ENCODE results near the gene PXDC1.

The PXDC1 gene

DNA sequence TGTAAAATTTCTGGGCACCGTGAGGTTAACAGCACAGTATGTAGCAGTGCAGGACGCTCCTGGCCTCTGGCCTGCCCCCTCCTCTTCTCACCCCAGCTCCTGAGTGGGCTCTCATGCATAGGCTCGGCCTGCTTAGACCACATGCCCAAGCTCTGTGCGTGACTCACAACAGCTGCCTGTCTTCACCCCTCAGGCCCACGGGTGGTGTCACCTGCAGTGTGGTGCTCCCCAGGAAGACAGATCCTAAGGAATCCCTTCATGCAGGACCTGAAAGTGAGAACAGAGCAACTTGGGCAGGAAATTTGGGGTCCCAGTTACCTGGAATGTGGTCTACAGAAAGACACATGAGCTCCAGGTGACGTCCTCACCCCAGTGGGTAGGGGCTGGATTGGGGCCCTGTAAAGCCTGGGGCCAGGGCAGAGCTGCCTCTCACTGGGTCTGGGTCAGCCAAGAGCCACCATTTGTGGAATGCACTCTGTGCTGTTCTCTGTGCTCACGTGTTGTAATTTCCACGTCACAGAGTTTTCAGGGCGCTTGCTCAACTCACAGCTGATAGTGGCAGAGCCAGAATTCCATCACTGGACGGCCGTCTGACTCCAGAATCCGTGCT lies 37.0 kb upstream of the PXDC1 start:
- no peak overlapping the region for H3K27ac ChIP-seq
- TF ChIP-seq ZFX (IDR thresholded peaks at IDR 0.05; ENCODE audit: borderline replicate concordance) = no peak
- TF ChIP-seq, protein P1, sequence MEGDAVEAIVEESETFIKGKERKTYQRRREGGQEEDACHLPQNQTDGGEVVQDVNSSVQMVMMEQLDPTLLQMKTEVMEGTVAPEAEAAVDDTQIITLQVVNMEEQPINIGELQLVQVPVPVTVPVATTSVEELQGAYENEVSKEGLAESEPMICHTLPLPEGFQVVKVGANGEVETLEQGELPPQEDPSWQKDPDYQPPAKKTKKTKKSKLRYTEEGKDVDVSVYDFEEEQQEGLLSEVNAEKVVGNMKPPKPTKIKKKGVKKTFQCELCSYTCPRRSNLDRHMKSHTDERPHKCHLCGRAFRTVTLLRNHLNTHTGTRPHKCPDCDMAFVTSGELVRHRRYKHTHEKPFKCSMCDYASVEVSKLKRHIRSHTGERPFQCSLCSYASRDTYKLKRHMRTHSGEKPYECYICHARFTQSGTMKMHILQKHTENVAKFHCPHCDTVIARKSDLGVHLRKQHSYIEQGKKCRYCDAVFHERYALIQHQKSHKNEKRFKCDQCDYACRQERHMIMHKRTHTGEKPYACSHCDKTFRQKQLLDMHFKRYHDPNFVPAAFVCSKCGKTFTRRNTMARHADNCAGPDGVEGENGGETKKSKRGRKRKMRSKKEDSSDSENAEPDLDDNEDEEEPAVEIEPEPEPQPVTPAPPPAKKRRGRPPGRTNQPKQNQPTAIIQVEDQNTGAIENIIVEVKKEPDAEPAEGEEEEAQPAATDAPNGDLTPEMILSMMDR (IDR thresholded peaks at IDR 0.05) = no peak

DNA sequence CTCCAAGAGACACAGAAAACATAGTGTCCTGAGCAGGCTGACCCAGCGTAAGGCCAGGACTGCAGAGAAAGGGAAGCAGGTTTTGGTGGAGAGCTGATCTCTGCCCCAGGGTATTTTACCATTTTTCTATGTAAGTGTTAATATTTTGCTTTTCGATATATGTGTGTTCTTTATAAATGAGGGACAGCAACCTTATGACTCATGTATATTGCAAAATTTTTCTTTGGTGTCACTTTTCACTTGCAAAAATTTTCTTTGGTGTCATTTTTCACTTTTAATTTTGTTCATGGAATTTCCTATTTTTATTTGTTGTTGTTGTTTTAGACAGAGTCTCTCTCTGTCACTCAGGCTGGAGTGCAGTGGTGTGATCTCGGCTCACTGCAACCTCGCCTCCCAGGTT lies 34.6 kb upstream of the PXDC1 start:
- no peak for TF ChIP-seq ZFX (IDR thresholded peaks at IDR 0.05; ENCODE audit: borderline replicate concordance)
- TF ChIP-seq, protein P1 (IDR thresholded peaks at IDR 0.05) = no peak

DNA sequence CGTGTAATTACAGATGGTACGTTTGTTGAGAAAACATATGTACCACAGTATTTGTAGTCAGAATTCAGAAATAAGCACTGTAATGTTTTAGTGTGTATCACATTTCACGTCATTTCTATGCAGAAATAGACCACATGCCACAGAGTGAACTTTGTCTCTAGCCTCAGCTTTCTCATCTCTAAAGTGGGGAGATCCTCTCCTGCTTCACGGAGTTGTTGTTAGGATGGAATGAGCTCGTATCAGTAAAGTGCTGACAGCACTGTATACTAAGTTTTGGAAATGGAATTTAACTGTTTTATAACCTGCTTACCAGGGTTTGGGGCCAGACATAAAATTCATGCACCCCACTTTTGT lies 34.2 kb upstream of the PXDC1 start:
- TF ChIP-seq ZFX (IDR thresholded peaks at IDR 0.05; ENCODE audit: borderline replicate concordance) = no peak
- TF ChIP-seq, protein P1 (IDR thresholded peaks at IDR 0.05) = no peak
- H3K27ac ChIP-seq = no peak overlapping the region

More for the DNA sequence above, 34.6 kb upstream of the PXDC1 start:
- no peak overlapping the region for H3K27ac ChIP-seq

DNA sequence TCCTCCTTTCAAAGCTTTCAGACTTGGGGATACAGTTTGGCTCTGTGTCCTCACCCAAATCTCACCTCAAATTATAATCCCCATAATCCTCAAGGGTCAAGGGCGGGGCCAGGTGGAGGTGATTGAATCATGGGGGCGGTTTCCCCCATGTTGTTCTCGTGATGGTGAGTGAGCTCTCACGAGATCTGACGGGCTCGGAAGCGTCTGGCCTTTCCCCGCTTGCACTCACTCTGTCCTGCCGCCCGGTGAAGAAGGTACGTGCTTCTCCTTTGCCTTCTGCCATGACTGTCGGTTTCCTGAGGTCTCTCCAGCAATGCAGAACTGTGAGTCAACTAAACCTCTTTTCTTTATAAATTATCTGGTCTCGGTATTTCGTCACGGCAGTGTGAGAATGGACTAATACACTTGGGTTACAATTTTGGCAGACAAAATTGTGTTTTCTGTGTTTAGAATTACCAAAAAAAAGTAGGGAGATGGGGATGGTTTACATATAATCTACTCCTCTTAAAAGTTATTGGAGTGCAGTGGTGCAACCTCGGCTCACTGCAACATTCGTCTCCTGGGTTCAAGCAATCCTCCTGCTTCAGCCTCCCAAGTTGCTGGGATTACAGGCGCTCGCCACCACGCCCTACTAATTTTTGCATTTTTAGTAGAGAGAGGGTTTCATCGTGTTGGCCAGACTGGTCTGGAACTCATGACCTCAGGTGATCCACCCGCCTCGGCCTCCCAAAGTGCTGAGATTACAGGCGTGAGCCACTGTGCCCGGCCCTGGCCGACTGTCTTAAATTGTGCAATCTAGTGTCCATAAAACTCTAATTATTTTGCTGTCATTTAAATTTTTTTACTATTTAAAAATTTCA lies 33.6 kb upstream of the PXDC1 start:
- H3K27ac ChIP-seq = no peak overlapping the region
- no peak for TF ChIP-seq ZFX (IDR thresholded peaks at IDR 0.05; ENCODE audit: borderline replicate concordance)
- TF ChIP-seq, protein P1 (IDR thresholded peaks at IDR 0.05) = no peak

DNA sequence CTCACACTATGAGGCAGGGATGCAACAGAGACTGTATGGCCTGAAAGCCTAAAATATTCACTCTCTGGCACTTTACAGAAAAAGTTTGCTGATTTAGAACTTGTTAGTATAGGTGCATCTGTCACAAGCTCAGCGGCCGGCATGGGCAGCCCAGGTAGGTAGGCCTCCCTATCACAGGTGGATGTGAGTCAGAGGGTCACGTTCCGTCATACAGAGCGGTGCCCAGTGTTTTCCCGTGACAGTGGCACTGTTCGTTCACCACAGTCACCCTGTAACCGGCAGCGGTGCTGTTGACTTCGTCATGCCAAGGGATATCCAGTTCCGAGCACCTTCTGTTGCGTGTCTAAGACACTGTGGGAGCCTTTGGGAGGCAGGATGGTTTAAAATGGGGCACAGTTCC lies 32.9 kb upstream of the PXDC1 start:
- H3K27ac ChIP-seq = no peak overlapping the region

DNA sequence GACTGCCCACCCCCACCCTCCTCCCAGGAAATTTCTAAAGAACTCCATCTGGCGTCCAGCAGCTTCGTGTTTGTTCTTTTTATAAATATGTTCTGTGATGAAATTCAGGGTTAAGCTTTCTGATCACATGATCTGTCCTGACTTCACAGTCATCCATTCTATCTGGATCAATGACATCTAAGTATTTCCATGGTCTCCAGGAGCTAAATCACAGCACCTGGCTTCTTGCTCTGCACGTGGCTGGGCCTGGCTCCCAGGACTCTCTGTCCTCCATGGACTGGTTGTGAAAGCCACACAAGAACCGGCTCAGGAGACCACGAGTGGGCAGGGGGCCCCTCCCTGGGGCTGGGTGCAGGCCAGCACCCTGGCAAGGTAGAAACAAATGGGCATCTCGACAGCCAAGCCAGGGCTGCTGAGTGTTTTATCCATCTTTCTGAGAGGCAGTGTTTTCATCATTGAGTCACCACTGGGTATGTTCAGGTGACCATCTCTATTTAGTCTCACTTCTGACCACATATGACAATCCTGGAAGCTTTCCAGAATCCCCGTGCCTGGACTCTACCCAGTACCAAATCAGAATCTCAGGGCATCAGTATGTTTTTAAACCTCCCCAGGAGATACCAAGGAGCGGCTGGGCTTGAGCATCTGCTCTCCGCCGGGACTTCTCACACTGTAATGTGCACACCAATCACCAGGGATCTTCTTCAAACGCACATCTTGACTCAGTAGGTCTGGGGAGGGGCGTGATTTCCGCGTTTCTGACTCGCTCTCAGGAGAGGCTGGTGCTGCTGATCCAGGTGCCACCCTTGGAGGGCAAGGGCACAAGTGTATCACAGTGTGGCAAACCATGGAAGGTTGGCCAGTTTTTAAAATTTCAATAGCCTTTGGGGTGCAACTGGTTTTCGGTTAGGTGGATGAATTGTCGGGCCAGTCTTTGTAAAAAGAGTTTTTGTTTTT lies 31.6 kb upstream of the PXDC1 start:
- H3K27ac ChIP-seq = no peak overlapping the region
- TF ChIP-seq ZFX (IDR thresholded peaks at IDR 0.05; ENCODE audit: borderline replicate concordance) = no peak
- TF ChIP-seq, protein P1 (IDR thresholded peaks at IDR 0.05) = no peak

More for the DNA sequence above, 32.9 kb upstream of the PXDC1 start:
- no peak for TF ChIP-seq ZFX (IDR thresholded peaks at IDR 0.05; ENCODE audit: borderline replicate concordance)
- TF ChIP-seq, protein P1 (IDR thresholded peaks at IDR 0.05) = no peak
